ENCODE measurements around the gene MBOAT2. TPM values are rescaled to one million over a fixed set of nuclear protein-coding genes. Genes with fewer than 3 reads are reported as not detected.
A peak's percentile ranks its signal among the peaks of the same experiment; 100 is the strongest.

Gene MBOAT2
- total RNA-seq, 1 donor from 2014 or later = 72.5 TPM

- Mint-ChIP-seq H3K4me1 (ENCODE audit: low read depth, unreplicated experiment) (peaks cover 18% of the 10 kb centered on the region), H3K9me3 (ENCODE audit: unreplicated experiment) (no peaks in the 10 kb centered on the region), H3K36me3 (ENCODE audit: unreplicated experiment) (no peaks in the 10 kb centered on the region), H3K27me3 (ENCODE audit: unreplicated experiment) (no peaks in the 10 kb centered on the region), H3K27ac (ENCODE audit: unreplicated experiment) (no peak overlapping the region), H3K4me3 (ENCODE audit: unreplicated experiment) (no peak overlapping the region)
- no peak for DNase-seq
- no peak for TF ChIP-seq CTCF (IDR thresholded peaks at IDR 0.05; ENCODE audit: partially characterized antibody, unreplicated experiment)
Measured at GRCh38 chr2:8855010-8855409, 148.5 kb downstream of the MBOAT2 start.

- Mint-ChIP-seq H3K4me1 (ENCODE audit: low read depth, unreplicated experiment) (peaks cover 18% of the 10 kb centered on the region), H3K27me3 (ENCODE audit: unreplicated experiment) (no peaks in the 10 kb centered on the region), H3K27ac (ENCODE audit: unreplicated experiment) (no peak overlapping the region), H3K36me3 (ENCODE audit: unreplicated experiment) (no peaks in the 10 kb centered on the region), H3K9me3 (ENCODE audit: unreplicated experiment) (no peaks in the 10 kb centered on the region), H3K4me3 (ENCODE audit: unreplicated experiment) (no peak overlapping the region)
- TF ChIP-seq CTCF (IDR thresholded peaks at IDR 0.05; ENCODE audit: partially characterized antibody, unreplicated experiment) = no peak
- DNase-seq = no peak
Measured at GRCh38 chr2:8853426-8853825, 150.1 kb downstream of the MBOAT2 start.

- DNase-seq = peak; percentile 41
- Mint-ChIP-seq H3K27me3 (ENCODE audit: unreplicated experiment) (no peaks in the 10 kb centered on the region), H3K36me3 (ENCODE audit: unreplicated experiment) (no peaks in the 10 kb centered on the region), H3K4me3 (ENCODE audit: unreplicated experiment) (no peak overlapping the region), H3K4me1 (ENCODE audit: low read depth, unreplicated experiment) (peaks cover 18% of the 10 kb centered on the region), H3K9me3 (ENCODE audit: unreplicated experiment) (no peaks in the 10 kb centered on the region), H3K27ac (ENCODE audit: unreplicated experiment) (peak overlapping the region; percentile 31)
- TF ChIP-seq CTCF (IDR thresholded peaks at IDR 0.05; ENCODE audit: partially characterized antibody, unreplicated experiment) = no peak
Measured at GRCh38 chr2:8851811-8852560, 151.5 kb downstream of the MBOAT2 start.

- Mint-ChIP-seq H3K27ac (ENCODE audit: unreplicated experiment) (no peak overlapping the region), H3K27me3 (ENCODE audit: unreplicated experiment) (no peaks in the 10 kb centered on the region), H3K4me1 (ENCODE audit: low read depth, unreplicated experiment) (peaks cover 18% of the 10 kb centered on the region), H3K9me3 (ENCODE audit: unreplicated experiment) (no peaks in the 10 kb centered on the region), H3K36me3 (ENCODE audit: unreplicated experiment) (no peaks in the 10 kb centered on the region), H3K4me3 (ENCODE audit: unreplicated experiment) (no peak overlapping the region)
- DNase-seq = no peak
- no peak for TF ChIP-seq CTCF (IDR thresholded peaks at IDR 0.05; ENCODE audit: partially characterized antibody, unreplicated experiment)
Measured at GRCh38 chr2:8850845-8851487, 152.5 kb downstream of the MBOAT2 start.

GRCh38 chr2:8849327-8849726 lies 154.2 kb downstream of the MBOAT2 start:
- Mint-ChIP-seq H3K27me3 (ENCODE audit: unreplicated experiment) (no peaks in the 10 kb centered on the region), H3K4me1 (ENCODE audit: low read depth, unreplicated experiment) (peaks cover 18% of the 10 kb centered on the region), H3K4me3 (ENCODE audit: unreplicated experiment) (no peak overlapping the region), H3K27ac (ENCODE audit: unreplicated experiment) (no peak overlapping the region), H3K9me3 (ENCODE audit: unreplicated experiment) (no peaks in the 10 kb centered on the region), H3K36me3 (ENCODE audit: unreplicated experiment) (no peaks in the 10 kb centered on the region)
- DNase-seq = no peak
- no peak for TF ChIP-seq CTCF (IDR thresholded peaks at IDR 0.05; ENCODE audit: partially characterized antibody, unreplicated experiment)
